Measurements from ENCODE around the gene PABPC3. TPM values are rescaled to one million over a fixed set of nuclear protein-coding genes. Genes with fewer than 3 reads are reported as not detected.

The PABPC3 gene
- total and polyA plus RNA-seq, 2 of the 8 experiments (the other 6 are each of a cell fraction or from before 2014, with no cell fraction given), result 0.18 to 0.48 TPM

- no peak overlapping the region for H3K14ac ChIP-seq (ENCODE audit: insufficient read length)
- no peak overlapping the region for H4K5ac ChIP-seq (ENCODE audit: insufficient read length, low read depth, low read length)
- H3K4me3 ChIP-seq (ENCODE audit: extremely low read depth in 1 of 4, insufficient read depth in 2 of 4, low read depth in 3 of 4, low read length in 4 of 4), result no peak overlapping the region
- CTCF ChIA-PET (ENCODE audit: partially characterized antibody), result interaction anchor here (0.6 to 4.8 kb wide), 18 partner anchors 10 to 215 kb away, joined by 3 to 44 read pairs (median 4); no protein-coding TSS in a partner anchor
- POLR2A ChIA-PET (ENCODE audit: partially characterized antibody), result no interaction called here
- no peak for DNase-seq (ENCODE audit: low read depth in 1 of 2, low spot score in 2 of 2)
- H3K36me3 ChIP-seq (ENCODE audit: control insufficient read depth in 2 of 4, insufficient read depth in 4 of 4, low read length in 3 of 4), result no peaks in the 10 kb centered on the region; a peak in 2 of 8 replicates
- H3K4me1 ChIP-seq (replicated peaks in 1 of 4; ENCODE audit: control insufficient read depth in 3 of 4, insufficient read depth in 4 of 4, low read length in 3 of 4), result no peaks in the 10 kb centered on the region
- no peak overlapping the region for H2BK120ac ChIP-seq (replicated peaks; ENCODE audit: low read depth, low read length)
- no peak overlapping the region for H3K9ac ChIP-seq (replicated peaks in 1 of 4; ENCODE audit: extremely low read depth in 1 of 4, low read depth in 3 of 4, low read length in 3 of 4)
- no peaks in the 10 kb centered on the region for H3K79me2 ChIP-seq (ENCODE audit: control insufficient read depth in 1 of 2, insufficient read depth in 2 of 2, low read length in 2 of 2)
- WGBS, 2 experiments (ENCODE audit: extremely low coverage in 1 of 2, insufficient coverage in 1 of 2, insufficient read length in 1 of 2, insufficient replicate concordance in 2 of 2, low coverage in 1 of 2, low lambda C conversion rate in 2 of 2, missing lambda C conversion rate in 1 of 2), result 59% methylated on average over 6 of the region's 6 CpGs; no CpG with 5 or more reads in 1 of the 2 experiments
- H3K27me3 ChIP-seq (replicated peaks in 1 of 4; ENCODE audit: control insufficient read depth in 3 of 4, extremely low read depth in 1 of 4, insufficient read depth in 3 of 4, low read length in 3 of 4), result no peaks in the 10 kb centered on the region
- H2AFZ ChIP-seq (ENCODE audit: low read length), result no peak overlapping the region
- H3K4me2 ChIP-seq (ENCODE audit: insufficient read depth in 1 of 2, low read depth in 2 of 2, low read length in 2 of 2), result no peak overlapping the region
- no peak overlapping the region for H4K8ac ChIP-seq (ENCODE audit: extremely low read depth, insufficient read depth, low read length)
- H3K9me3 ChIP-seq (ENCODE audit: insufficient read depth in 2 of 2, low read depth in 1 of 2, low read length in 1 of 2), result no peaks in the 10 kb centered on the region
- H3K56ac ChIP-seq (replicated peaks; ENCODE audit: insufficient read length, low read depth, low read length), result no peak overlapping the region
- H4K20me1 ChIP-seq (replicated peaks in 1 of 2; ENCODE audit: control insufficient read depth in 1 of 2, insufficient read depth in 2 of 2, low read length in 2 of 2), result no peaks in the 10 kb centered on the region
- H2AK5ac ChIP-seq (ENCODE audit: low read depth, low read length), result no peak overlapping the region
- no peak overlapping the region for H3K23ac ChIP-seq (ENCODE audit: insufficient read length)
- H3K23me2 ChIP-seq (ENCODE audit: low read depth, low read length), result no peaks in the 10 kb centered on the region; the same call in 1 of the 2 replicates
- H2BK15ac ChIP-seq (ENCODE audit: low read length), result no peak overlapping the region
- no peak overlapping the region for H3K18ac ChIP-seq (ENCODE audit: extremely low read depth, low read length)
- H3K4ac ChIP-seq (replicated peaks; ENCODE audit: insufficient read length, low read depth, low read length), result no peak overlapping the region
- peak; percentile 58 for FAIRE-seq
- H3K79me1 ChIP-seq (ENCODE audit: low read depth, low read length), result no peaks in the 10 kb centered on the region
- no peak overlapping the region for H2BK12ac ChIP-seq (ENCODE audit: low read depth, low read length)
- H2BK20ac ChIP-seq (ENCODE audit: low read length), result no peak overlapping the region
- H4K91ac ChIP-seq (replicated peaks; ENCODE audit: insufficient read length, low read length), result no peak overlapping the region
- H3K27ac ChIP-seq (ENCODE audit: low read depth, low read length), result no peak overlapping the region
- no peak overlapping the region for H2BK5ac ChIP-seq (ENCODE audit: low read depth, low read length)
- TF ChIP-seq SIN3A (conservative IDR thresholded peaks at IDR 0.05 in 1 of 2, IDR thresholded peaks at IDR 0.05 in 1 of 2; ENCODE audit: low read depth in 1 of 2, low read length in 2 of 2) (no peak), JUN (IDR thresholded peaks at IDR 0.05; ENCODE audit: low read depth, low read length) (no peak), RAD21 (IDR thresholded peaks at IDR 0.05 in 1 of 2, conservative IDR thresholded peaks at IDR 0.05 in 1 of 2; ENCODE audit: low read depth in 2 of 2, low read length in 2 of 2) (peak; percentile 72 to 80), CTCF (IDR thresholded peaks at IDR 0.05; ENCODE audit: control extremely low read depth in 1 of 3, insufficient read depth in 1 of 3, low read depth in 1 of 3, low read length in 3 of 3) (peak; percentile 29 to 76 (median 67)), BCL11A (IDR thresholded peaks at IDR 0.05; ENCODE audit: low read depth in 2 of 2, low read length in 2 of 2) (no peak)
Measured at GRCh38 chr13:25085125-25085742, 10.7 kb upstream of the PABPC3 start.
